UCSD-AML1 (cell line): ENCODE measurements around the gene TMEM179.

Experiments
- DNase-seq: peaks from one replicate; lab custom pipeline; 2025; ENCODE audit not compliant: unreplicated experiment; lab: John Stamatoyannopoulos, UW

The TMEM179 gene

GRCh38 chr14:104572668-104573067 is 31.9 kb downstream of the TMEM179 start:
- DNase-seq, result no peak

- DNase-seq, result no peak
These were observed 32.4 kb downstream of the TMEM179 start for GRCh38 chr14:104572024-104572626.

GRCh38 chr14:104571246-104571645 is 33.3 kb downstream of the TMEM179 start:
- DNase-seq, result no peak

GRCh38 chr14:104569435-104569834 is 35.1 kb downstream of the TMEM179 start:
- DNase-seq, result no peak

- no peak for DNase-seq
These were observed 36.0 kb downstream of the TMEM179 start for GRCh38 chr14:104568620-104569019.

- no peak for DNase-seq
These were observed 36.7 kb downstream of the TMEM179 start for GRCh38 chr14:104567957-104568225.

- no peak for DNase-seq
These were observed 37.2 kb downstream of the TMEM179 start for GRCh38 chr14:104567141-104567956.

GRCh38 chr14:104564744-104565679 is 39.6 kb downstream of the TMEM179 start:
- DNase-seq, result no peak

GRCh38 chr14:104563742-104564615 is 40.6 kb downstream of the TMEM179 start:
- peak; percentile 84 for DNase-seq

GRCh38 chr14:104563191-104563741 is 41.3 kb downstream of the TMEM179 start:
- DNase-seq, result peak; percentile 49

GRCh38 chr14:104562606-104563005 is 42.0 kb downstream of the TMEM179 start:
- DNase-seq, result no peak

- DNase-seq, result no peak
These were observed 42.7 kb downstream of the TMEM179 start for GRCh38 chr14:104561632-104562495.

GRCh38 chr14:104561124-104561557 is 43.4 kb downstream of the TMEM179 start:
- DNase-seq, result no peak

- no peak for DNase-seq
These were observed 44.0 kb downstream of the TMEM179 start for GRCh38 chr14:104560586-104560945.

- DNase-seq, result no peak
These were observed 44.6 kb downstream of the TMEM179 start for GRCh38 chr14:104559804-104560585.

GRCh38 chr14:104559028-104559803 is 45.4 kb downstream of the TMEM179 start:
- no peak for DNase-seq

GRCh38 chr14:104558231-104559027 is 46.1 kb downstream of the TMEM179 start:
- no peak for DNase-seq
